IPS DF 6.9 (cell line): ENCODE results near the gene TULP3.

Source experiments
- DNase-seq: peaks from one replicate; pipeline ENCODE4 v3.0.0-alpha.2; 2013; ENCODE audit warnings: low read depth, low spot score
- H3K27ac ChIP-seq: one replicate; pipeline ENCODE4 v1.5.1; 2013; ENCODE audit warnings: low read length, control low read depth
- H3K27me3 ChIP-seq: 2 replicates; pipeline ENCODE4 v1.6.1; 2013; ENCODE audit warnings: mild to moderate bottlenecking, low read length; ENCODE audit not compliant: control insufficient read depth, insufficient read depth
- H3K36me3 ChIP-seq: 2 replicates; pipeline ENCODE4 v1.6.1; 2013; ENCODE audit warnings: low read length; ENCODE audit not compliant: control insufficient read depth, insufficient read depth
- H3K4me1 ChIP-seq: 2 replicates; pipeline ENCODE4 v1.6.1; 2013; ENCODE audit warnings: low read length; ENCODE audit not compliant: control insufficient read depth, insufficient read depth
- H3K4me3 ChIP-seq: 2 replicates; pipeline ENCODE4 v1.5.1; 2013; ENCODE audit warnings: mild to moderate bottlenecking, low read length
- H3K9me3 ChIP-seq: 2 replicates; pipeline ENCODE4 v1.6.1; 2013; ENCODE audit warnings: low read length, inconsistent platforms; ENCODE audit not compliant: control insufficient read depth, insufficient read depth
- whole genome bisulfite sequencing: extraction: QIAGEN DNeasy Blood & Tissue Kit; methylation state at CpG from one replicate; pipeline ENCODE4 v1.1.7; 2013; ENCODE audit warnings: mixed read lengths, missing lambda C conversion rate; ENCODE audit not compliant: insufficient read length, insufficient coverage; 5-methylcytosine and 5-hydroxymethylcytosine counted together

Gene TULP3

DNA sequence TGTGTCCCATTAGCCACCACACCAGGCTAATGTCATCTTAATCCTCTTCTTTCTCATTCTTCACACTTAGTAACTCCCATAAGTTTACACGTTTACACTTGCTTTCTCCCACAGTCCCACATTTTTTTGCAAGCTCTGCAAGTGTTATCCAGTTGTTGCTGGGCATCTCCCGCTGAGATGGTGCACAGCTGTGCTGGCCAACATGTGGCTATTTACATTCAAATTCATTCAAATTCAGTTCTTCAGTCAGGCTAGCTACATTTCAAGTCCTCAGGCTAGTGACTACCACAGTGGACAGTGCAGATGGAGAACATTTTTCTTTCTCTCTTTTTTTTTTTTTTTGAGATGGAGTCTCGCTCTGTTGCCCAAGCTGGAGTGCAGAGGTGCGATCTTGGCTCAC lies 58.7 kb downstream of the TULP3 start:
- H3K4me3 ChIP-seq = no peak overlapping the region
- no CpG with 5 or more reads among the region's 4 CpGs for WGBS
- no peaks in the 10 kb centered on the region for H3K36me3 ChIP-seq
- no peaks in the 10 kb centered on the region for H3K27me3 ChIP-seq
- H3K4me1 ChIP-seq = no peaks in the 10 kb centered on the region
- H3K9me3 ChIP-seq = no peaks in the 10 kb centered on the region
- DNase-seq = no peak
- no peak overlapping the region for H3K27ac ChIP-seq

DNA sequence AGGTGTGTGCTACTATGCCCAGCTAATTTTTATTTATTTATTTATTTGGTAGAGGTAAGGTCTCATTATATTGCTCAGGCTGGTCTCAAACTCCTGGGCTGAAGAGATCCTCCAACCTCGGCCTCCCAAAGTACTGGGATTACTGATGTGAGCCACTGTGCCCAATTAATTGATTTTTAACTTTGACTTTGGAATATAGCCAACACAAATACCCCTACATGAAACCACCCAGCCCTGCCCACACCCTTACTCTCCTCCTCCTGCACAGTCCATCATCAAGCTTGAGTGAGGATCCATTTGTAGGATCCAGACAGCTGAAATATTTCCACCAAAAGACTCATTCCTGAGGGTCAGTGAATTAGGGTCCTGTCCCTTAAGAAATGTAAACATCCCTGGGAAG lies 65.2 kb downstream of the TULP3 start:
- H3K4me1 ChIP-seq = peaks cover 5% of the 10 kb centered on the region; the same call in 1 of the 2 replicates
- H3K9me3 ChIP-seq = no peaks in the 10 kb centered on the region
- no peak overlapping the region for H3K27ac ChIP-seq
- no CpG with 5 or more reads among the region's 1 CpG for WGBS
- no peak for DNase-seq
- no peaks in the 10 kb centered on the region for H3K27me3 ChIP-seq
- no peak overlapping the region for H3K4me3 ChIP-seq
- H3K36me3 ChIP-seq = no peaks in the 10 kb centered on the region

DNA sequence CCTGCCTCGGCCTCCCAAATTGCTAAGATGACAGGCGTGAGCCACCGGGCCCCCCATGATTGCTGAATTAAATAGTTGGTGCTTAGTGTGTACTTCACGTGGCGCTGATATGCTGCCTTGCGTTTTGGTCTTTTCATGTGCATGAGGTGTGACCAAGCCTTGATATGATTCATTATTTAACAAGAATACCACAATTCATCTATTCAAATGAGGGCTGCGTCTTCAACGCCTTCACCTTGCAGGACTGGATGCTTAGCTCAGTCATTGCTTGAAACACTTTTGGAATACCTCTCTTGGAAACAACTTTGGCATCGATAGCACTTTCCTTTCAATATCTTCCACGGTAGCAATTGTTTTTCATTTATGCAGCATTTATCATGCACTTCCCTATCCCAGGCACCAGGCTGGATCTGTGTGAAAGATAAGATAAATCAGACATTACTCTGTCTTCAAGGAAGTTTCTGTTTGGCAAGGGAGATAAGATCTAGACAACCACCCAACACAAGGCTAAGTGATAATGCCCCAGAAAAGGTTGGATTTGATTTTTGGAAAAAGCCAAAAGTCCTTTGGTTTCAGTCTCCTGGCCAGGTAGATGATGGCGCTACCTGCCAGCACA lies 67.2 kb downstream of the TULP3 start:
- Histone ChIP-seq H3K9me3 (no peaks in the 10 kb centered on the region), H3K27me3 (no peaks in the 10 kb centered on the region), H3K4me1 (peaks cover 7% of the 10 kb centered on the region), H3K4me3 (peak overlapping the region; percentile 68; the same call in 1 of the 2 replicates), H3K36me3 (no peaks in the 10 kb centered on the region), H3K27ac (no peak overlapping the region)
- WGBS = no CpG with 5 or more reads among the region's 11 CpGs
- no peak for DNase-seq

DNA sequence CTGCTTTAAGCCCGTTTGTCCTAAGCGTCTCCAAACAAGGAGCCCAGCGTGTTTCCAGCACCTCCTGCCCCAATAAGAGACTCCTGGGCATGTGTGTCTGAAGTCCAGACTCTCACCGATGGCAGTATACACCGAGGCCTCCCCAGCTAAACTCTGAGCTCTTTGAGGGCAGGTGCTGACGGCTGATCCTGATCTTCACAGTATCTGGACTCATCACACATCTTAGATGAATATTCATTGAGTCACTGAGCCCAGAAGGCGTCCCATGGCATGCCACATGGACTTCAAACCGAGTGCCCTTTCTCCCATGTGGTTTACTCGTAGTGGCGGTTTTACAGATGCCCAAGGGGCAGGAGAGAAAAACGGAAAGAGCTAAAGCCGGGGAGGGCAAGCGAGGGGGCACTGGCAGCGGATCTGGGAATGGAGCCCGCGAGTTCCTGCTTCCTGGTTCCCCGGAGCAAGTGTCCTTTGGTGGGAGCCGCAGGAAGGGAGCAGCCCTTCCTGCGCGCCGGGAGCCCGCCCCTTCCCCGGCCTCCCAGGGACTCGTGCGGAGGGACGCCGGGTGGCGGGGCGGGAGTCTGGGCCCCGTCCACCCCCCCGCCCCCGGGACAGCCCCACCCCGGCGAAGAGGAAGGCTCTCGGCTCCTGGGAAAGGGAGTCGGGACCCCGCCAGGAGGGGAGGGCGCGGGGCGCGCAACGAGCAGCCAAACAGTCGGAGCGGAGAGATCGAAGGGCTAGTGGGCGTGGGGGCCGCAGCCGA lies 67.9 kb downstream of the TULP3 start:
- peaks cover 10% of the 10 kb centered on the region for H3K4me1 ChIP-seq
- no peak for DNase-seq
- no peaks in the 10 kb centered on the region for H3K9me3 ChIP-seq
- WGBS = no CpG with 5 or more reads among the region's 48 CpGs
- no peak overlapping the region for H3K27ac ChIP-seq
- no peaks in the 10 kb centered on the region for H3K36me3 ChIP-seq
- H3K4me3 ChIP-seq = peak overlapping the region; percentile 68; the same call in 1 of the 2 replicates
- no peaks in the 10 kb centered on the region for H3K27me3 ChIP-seq

DNA sequence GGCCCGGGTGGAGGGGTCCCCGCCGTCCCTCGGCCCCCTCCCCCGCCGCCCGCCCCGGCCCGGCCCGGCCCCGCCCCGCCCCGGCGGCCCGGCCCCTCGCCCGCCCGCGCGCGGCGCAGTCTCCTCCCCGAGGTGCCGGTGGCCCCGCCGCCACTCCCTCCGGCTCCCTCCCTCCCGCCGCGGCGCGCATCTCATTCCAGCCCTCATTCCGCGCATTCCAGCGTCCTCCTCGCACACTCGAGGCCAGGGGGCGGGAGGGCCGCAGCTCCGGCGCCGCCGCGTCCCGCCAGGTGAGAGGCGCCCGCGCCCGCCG lies 68.5 kb downstream of the TULP3 start, which contains the start of gene TEAD4:
TEAD4 (plus strand) TSS at position 206 of the 313 bp plus-strand sequence.
- no peaks in the 10 kb centered on the region for H3K36me3 ChIP-seq
- no CpG with 5 or more reads among the region's 50 CpGs for WGBS
- peak within 1 kb of the TSS; percentile 68 for H3K4me3 ChIP-seq
- no peak for DNase-seq
- no peaks in the 10 kb centered on the region for H3K9me3 ChIP-seq
- peaks cover 12% of the 10 kb centered on the region for H3K4me1 ChIP-seq
- no peaks in the 10 kb centered on the region for H3K27me3 ChIP-seq
- H3K27ac ChIP-seq = no peak within 1 kb of the TSS

DNA sequence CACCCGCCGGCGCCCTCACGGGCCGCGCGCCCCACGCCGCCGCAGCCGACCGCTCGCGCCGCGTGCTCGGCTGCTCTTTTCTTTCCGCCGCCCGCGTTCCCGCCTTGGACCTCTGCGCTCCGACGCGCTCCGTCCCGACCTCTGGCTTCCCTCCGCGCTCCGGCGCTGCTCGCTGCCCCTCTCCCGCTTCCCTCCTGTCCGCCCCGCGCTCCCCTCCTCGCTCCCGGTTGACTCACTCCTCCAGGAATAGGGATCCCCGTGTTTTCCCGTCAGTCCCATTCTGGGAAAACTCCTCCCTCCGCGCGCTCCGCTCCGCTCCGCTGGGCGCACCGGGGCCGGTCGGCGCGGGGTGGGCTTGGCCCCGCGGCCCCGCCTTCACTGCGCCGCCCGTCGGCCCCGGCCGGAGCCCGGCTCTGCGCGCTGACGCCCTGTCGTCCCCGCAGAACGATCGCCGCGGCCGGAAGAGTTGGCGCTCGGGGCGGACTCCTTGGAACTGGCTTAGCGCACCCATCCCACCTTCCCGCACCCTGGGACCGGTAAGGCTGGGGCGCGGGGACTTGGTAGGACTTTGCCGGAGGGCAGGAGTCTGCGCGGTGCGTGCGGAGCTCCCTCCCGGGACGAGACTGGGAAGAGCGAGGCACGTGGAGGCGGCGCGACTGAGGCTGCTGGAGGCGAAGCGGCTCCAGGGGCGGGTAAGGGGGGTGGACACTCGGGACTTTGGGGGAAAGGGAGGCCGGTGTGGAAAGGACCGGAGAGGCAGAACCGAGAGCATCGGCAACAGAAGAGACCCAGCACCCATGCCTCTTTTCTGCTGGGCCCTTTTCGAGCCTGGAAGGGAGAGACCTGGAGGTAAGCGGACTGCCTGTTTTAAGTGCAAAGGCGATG lies 69.1 kb downstream of the TULP3 start:
- Histone ChIP-seq H3K9me3 (no peaks in the 10 kb centered on the region), H3K27ac (no peak overlapping the region), H3K4me3 (peak overlapping the region; percentile 68), H3K36me3 (no peaks in the 10 kb centered on the region), H3K4me1 (peaks cover 15% of the 10 kb centered on the region), H3K27me3 (no peaks in the 10 kb centered on the region)
- no peak for DNase-seq
- WGBS = no CpG with 5 or more reads among the region's 104 CpGs

DNA sequence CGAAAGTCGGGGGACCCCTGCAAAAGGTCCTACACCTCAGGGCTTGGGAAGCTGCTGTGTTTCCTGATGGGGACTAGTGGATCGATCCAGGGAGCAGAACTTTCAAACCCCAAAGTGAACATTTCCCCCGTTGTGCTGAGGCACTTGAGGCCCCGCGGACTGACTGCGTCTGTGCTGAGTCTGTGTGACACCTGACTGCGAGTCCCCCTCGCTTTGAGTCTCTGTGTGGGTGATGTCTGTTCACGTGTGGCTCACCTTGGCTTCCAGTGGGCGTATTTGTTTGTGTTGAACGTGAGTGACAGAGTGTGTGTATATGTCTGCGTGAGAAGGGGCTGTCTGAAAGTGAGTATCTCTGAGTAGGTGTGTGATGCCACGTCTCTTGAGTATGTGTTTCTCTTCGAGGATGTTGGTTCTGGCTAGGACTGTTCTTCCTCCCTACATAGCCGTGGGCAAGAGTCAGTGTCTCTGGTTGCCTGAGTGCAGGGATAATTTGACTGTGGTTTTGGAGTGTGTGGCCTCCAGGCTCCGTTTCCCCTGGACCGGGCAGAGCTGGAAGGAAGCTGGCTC lies 69.8 kb downstream of the TULP3 start:
- H3K4me3 ChIP-seq = peak overlapping the region; percentile 68; the same call in 1 of the 2 replicates
- H3K9me3 ChIP-seq = no peaks in the 10 kb centered on the region
- no peak for DNase-seq
- H3K36me3 ChIP-seq = no peaks in the 10 kb centered on the region
- H3K27me3 ChIP-seq = no peaks in the 10 kb centered on the region
- no CpG with 5 or more reads among the region's 18 CpGs for WGBS
- peaks cover 16% of the 10 kb centered on the region for H3K4me1 ChIP-seq
- no peak overlapping the region for H3K27ac ChIP-seq

DNA sequence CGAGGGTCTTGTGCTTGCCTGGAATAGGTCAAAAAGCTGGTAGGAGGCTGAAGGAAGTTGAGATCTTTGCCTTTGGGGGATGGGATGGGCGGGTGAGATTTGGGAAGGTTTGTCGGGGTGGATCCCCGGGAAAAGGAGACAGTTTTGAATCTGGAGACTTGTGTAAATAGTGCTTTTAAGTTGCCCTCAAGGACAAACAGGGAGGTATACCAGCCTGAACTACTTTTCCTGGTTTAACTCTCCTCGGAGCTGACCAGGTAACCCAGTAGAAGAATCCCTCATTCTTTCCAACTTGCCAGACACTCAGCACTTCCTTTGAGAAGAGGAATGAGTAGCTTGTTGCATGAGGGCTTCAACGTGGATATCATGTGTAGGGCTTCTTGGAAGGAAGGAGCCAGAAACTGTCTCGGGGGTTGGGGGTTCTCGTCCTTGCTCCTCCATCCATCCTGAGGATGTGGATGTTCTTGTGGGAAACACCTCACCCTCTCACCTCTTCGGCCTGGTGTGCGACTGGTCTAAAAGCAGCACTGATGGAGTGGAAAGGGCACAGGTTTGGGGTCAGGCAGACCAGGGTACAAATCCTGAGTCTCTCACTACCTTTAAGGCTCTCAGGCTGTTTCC lies 70.4 kb downstream of the TULP3 start:
- no peak for DNase-seq

DNA sequence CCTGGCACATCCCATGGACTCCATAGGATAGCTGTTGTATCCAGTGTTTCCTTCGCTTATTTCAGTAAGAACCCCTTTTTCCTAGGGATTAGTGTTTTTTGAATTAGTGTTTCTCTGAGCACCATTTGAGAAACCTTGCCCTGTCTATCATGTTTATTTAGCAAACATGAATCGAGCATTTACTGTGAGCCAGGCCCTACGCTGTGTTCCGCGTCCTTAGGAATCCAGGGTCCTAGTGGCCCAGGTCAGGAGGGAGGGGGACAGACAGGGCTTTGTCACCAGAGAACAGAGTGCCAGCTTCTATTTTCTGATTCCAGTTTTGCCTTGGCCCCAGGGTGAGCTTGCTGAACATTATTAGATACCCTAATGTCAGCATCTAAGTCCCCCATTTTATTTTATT lies 71.0 kb downstream of the TULP3 start:
- WGBS = no CpG with 5 or more reads among the region's 5 CpGs
- no peak overlapping the region for H3K27ac ChIP-seq
- DNase-seq = no peak
- no peak overlapping the region for H3K4me3 ChIP-seq
- H3K4me1 ChIP-seq = peaks cover 16% of the 10 kb centered on the region
- H3K9me3 ChIP-seq = no peaks in the 10 kb centered on the region
- H3K27me3 ChIP-seq = no peaks in the 10 kb centered on the region
- no peaks in the 10 kb centered on the region for H3K36me3 ChIP-seq

More for the DNA sequence above, 70.4 kb downstream of the TULP3 start:
- Histone ChIP-seq H3K4me1 (peaks cover 16% of the 10 kb centered on the region), H3K9me3 (no peaks in the 10 kb centered on the region), H3K27ac (no peak overlapping the region), H3K36me3 (no peaks in the 10 kb centered on the region), H3K27me3 (no peaks in the 10 kb centered on the region), H3K4me3 (peak overlapping the region; percentile 68; the same call in 1 of the 2 replicates)
- WGBS = no CpG with 5 or more reads among the region's 10 CpGs
